Ovary (tissue), 3 donors: ENCODE measurements around the gene PFN2.

Experiments
- POLR2A ChIP-seq: fragments of 450-650 bp; IDR thresholded peaks from one replicate; pipeline ENCODE4 v1.6.1; 2017; ENCODE audit warnings: antibody characterized with exemption, mild to moderate bottlenecking, moderate library complexity
- TF ChIP-seq, protein P1 (sequence below), 3 donors: fragments of 450-650 bp in 2 of 3; fragments of 200-600 bp in 1 of 3; IDR thresholded peaks; one replicate each; pipeline versions ENCODE4 v1.5.1 to v1.8.0; 2016 to 2022; ENCODE audit warnings: antibody characterized with exemption in 3 of 3, mild to moderate bottlenecking in 1 of 3
- donor health status: DM: no; HTN: no; CAD: no.

DNA sequence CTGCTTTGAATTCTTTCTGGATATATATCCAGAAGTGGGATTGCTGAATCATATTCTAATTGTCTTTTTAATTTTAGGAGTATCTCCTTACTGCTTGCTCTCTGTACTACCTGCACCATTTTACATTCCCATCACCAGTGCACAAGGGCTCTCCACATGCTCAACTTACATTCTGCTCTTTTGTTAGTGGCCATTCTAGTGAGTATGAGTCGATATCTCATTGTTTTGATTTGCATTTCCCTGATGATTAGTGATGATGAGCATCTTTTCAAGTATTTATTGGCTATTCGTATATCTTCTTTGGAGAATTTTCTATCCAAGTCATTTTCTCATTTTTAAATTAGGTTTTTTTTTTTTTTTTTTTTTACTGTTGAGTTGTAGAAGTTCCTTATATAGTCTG, 29.5 kb downstream of the PFN2 start:
- TF ChIP-seq, protein P1, sequence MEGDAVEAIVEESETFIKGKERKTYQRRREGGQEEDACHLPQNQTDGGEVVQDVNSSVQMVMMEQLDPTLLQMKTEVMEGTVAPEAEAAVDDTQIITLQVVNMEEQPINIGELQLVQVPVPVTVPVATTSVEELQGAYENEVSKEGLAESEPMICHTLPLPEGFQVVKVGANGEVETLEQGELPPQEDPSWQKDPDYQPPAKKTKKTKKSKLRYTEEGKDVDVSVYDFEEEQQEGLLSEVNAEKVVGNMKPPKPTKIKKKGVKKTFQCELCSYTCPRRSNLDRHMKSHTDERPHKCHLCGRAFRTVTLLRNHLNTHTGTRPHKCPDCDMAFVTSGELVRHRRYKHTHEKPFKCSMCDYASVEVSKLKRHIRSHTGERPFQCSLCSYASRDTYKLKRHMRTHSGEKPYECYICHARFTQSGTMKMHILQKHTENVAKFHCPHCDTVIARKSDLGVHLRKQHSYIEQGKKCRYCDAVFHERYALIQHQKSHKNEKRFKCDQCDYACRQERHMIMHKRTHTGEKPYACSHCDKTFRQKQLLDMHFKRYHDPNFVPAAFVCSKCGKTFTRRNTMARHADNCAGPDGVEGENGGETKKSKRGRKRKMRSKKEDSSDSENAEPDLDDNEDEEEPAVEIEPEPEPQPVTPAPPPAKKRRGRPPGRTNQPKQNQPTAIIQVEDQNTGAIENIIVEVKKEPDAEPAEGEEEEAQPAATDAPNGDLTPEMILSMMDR (IDR thresholded peaks at IDR 0.05), result no peak
- TF ChIP-seq POLR2A, result no peak
